ENCODE data around the gene DPH3. TPM values are rescaled to one million over a fixed set of nuclear protein-coding genes. Genes with fewer than 3 reads are reported as not detected.

DPH3 gene
- total and polyA plus RNA-seq, 9 donors: 7.4 to 28.3 (median 13.5) TPM

DNA sequence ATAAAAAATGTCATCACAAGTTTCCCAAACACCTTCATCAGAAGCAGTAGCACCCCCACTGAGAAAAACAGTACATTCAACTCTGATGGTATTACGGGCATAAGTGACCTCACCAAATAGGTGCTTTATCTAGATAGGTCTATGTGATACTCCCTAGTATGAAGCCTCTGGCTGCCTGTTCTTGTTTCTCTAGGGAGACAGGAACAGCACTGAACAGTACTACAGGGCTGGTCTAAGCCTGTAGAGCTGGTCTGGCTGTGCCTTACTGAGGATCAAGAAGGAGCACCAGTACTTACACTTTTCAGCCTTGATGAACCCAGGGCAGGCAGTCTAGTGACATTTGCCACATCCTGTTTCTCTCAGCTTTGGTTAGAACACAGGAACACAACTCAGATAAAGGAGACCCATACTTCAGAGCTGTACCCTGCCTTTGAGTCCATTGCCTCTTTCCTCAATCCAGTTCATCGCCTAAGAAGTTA, 36.2 kb upstream of the DPH3 start:
- no peaks in the 10 kb centered on the region for H3K27me3 ChIP-seq
- DNase-seq: no peak
- no peak overlapping the region for H3K27ac ChIP-seq
- intact Hi-C loops (cut with DNase I): no loop called here
- H3K4me1 ChIP-seq (ENCODE audit: insufficient read depth): no peaks in the 10 kb centered on the region
- no peaks in the 10 kb centered on the region for H3K36me3 ChIP-seq
- TF ChIP-seq CTCF (IDR thresholded peaks at IDR 0.05) (no peak), EP300 (IDR thresholded peaks at IDR 0.05) (no peak), POLR2A (IDR thresholded peaks at IDR 0.05) (no peak)
- H3K9me3 ChIP-seq: no peaks in the 10 kb centered on the region
- 89 to 96% (median 93%) methylated on average over 2 of the region's 2 CpGs for WGBS, 3 donors
- H3K4me3 ChIP-seq: no peak overlapping the region

- WGBS, 3 donors: 89 to 90% (median 90%) methylated on average over 2 of the region's 2 CpGs
- intact Hi-C loops (cut with DNase I): no loop called here
- H3K9me3 ChIP-seq: no peaks in the 10 kb centered on the region
- H3K4me1 ChIP-seq (ENCODE audit: insufficient read depth): no peaks in the 10 kb centered on the region
- no peak for TF ChIP-seq CTCF (IDR thresholded peaks at IDR 0.05)
- TF ChIP-seq EP300 (IDR thresholded peaks at IDR 0.05): no peak
- no peak for TF ChIP-seq POLR2A (IDR thresholded peaks at IDR 0.05)
- H3K27ac ChIP-seq: no peak overlapping the region
- H3K27me3 ChIP-seq: no peaks in the 10 kb centered on the region
- no peaks in the 10 kb centered on the region for H3K36me3 ChIP-seq
- no peak overlapping the region for H3K4me3 ChIP-seq
- DNase-seq: no peak
Observed at GRCh38 chr3:16300307-16300706, 35.6 kb upstream of the DPH3 start.

DNA sequence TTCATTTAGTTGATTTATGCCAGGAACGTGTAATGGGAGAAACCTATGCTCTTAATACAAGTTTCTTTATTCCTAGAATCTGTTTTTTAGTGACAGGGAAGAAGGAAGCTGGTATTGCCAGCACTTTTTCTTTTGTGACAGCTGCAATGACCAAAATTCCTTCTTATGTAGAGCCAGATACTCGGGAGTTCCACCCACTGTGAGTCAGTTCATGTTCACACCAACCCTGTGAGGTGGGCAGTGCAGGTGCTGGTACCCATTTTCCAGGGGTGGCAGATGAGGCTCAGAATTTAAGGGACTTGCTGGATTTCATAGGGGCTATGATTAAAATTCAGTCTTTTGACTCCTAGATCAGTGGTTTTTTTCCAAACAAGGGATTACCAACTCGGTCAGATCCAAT, 35.0 kb upstream of the DPH3 start:
- Histone ChIP-seq H3K27me3 (no peaks in the 10 kb centered on the region), H3K27ac (no peak overlapping the region), H3K4me3 (no peak overlapping the region), H3K36me3 (no peaks in the 10 kb centered on the region), H3K4me1 (ENCODE audit: insufficient read depth) (no peaks in the 10 kb centered on the region), H3K9me3 (no peaks in the 10 kb centered on the region)
- DNase-seq: no peak
- intact Hi-C loops (cut with DNase I): loop anchor here in 1 of 4 donors (10.0 kb wide), 1 partner anchor 215 kb away; the partner anchor contains the start of gene RFTN1
- TF ChIP-seq EP300 (IDR thresholded peaks at IDR 0.05): no peak
- TF ChIP-seq POLR2A (IDR thresholded peaks at IDR 0.05): no peak
- no peak for TF ChIP-seq CTCF (IDR thresholded peaks at IDR 0.05)
- 90 to 93% (median 90%) methylated on average over 3 of the region's 3 CpGs for WGBS, 3 donors

DNA sequence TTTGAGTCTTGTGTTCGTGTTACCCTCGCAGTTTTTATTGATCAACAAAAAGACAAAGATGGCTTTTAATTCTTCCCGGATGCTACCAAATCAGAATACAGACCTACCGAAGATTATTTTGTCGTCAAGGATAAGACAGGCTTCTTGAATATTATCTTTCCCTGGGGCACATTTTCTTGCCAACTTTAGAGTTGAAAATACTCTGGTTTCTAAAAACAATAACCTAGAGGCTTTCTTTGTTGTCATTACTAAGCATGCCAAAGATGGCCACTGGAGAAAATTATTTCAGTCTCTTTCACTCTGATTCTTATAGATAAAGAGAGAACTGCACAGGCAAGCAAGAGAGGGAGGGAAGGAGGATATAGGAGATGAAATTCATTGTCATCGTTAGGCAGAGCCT, 34.1 kb upstream of the DPH3 start:
- Histone ChIP-seq H3K36me3 (no peaks in the 10 kb centered on the region), H3K9me3 (no peaks in the 10 kb centered on the region), H3K27me3 (no peaks in the 10 kb centered on the region), H3K4me3 (no peak overlapping the region), H3K27ac (no peak overlapping the region), H3K4me1 (ENCODE audit: insufficient read depth) (no peaks in the 10 kb centered on the region)
- intact Hi-C loops (cut with DNase I): loop anchor here in 1 of 4 donors (10.0 kb wide), 1 partner anchor 216 kb away; the partner anchor contains the start of gene RFTN1
- 39 to 69% (median 66%) methylated on average over 6 of the region's 6 CpGs for WGBS, 3 donors
- no peak for DNase-seq
- TF ChIP-seq EP300 (IDR thresholded peaks at IDR 0.05): no peak
- no peak for TF ChIP-seq POLR2A (IDR thresholded peaks at IDR 0.05)
- no peak for TF ChIP-seq CTCF (IDR thresholded peaks at IDR 0.05)

Data from ovary (tissue), 9 donors.